Suprapubic skin (tissue), 4 donors: ENCODE results near the gene PSMF1. TPM values are rescaled to one million over a fixed set of nuclear protein-coding genes. Genes with fewer than 3 reads are reported as not detected.

Experiments
- DNase-seq, 2 donors: peaks; one replicate each; pipeline ENCODE4 v3.0.0-alpha.2; 2019; ENCODE audit warnings: low spot score in 2 of 2
- H3K27ac ChIP-seq: fragments of 200-600 bp; sonication (generic); one replicate; pipeline ENCODE4 v1.5.1; 2019
- H3K27me3 ChIP-seq: fragments of 200-600 bp; sonication (generic); one replicate; pipeline ENCODE4 v1.5.1; 2019
- H3K36me3 ChIP-seq: fragments of 200-600 bp; sonication (generic); one replicate; pipeline ENCODE4 v1.5.1; 2019
- H3K4me1 ChIP-seq: fragments of 200-600 bp; sonication (generic); one replicate; pipeline ENCODE4 v1.5.1; 2019
- H3K4me3 ChIP-seq: fragments of 200-600 bp; sonication (generic); one replicate; pipeline ENCODE4 v1.5.1; 2019; ENCODE audit warnings: mild to moderate bottlenecking
- H3K9me3 ChIP-seq: fragments of 200-600 bp; sonication (generic); one replicate; pipeline ENCODE4 v1.5.1; 2019
- CTCF ChIP-seq, 2 donors: fragments of 200-600 bp in 1 of 2; fragments of 450-650 bp in 1 of 2; sonication (generic) in 1 of 2; IDR thresholded peaks; one replicate each; pipeline ENCODE4 v1.5.1; 2016 to 2019; ENCODE audit warnings: antibody characterized with exemption in 2 of 2, mild to moderate bottlenecking in 1 of 2, moderate library complexity in 1 of 2
- EP300 ChIP-seq: sonication (generic); formaldehyde crosslinking; IDR thresholded peaks from one replicate; pipeline ENCODE4 v1.6.1; 2017; ENCODE audit warnings: antibody characterized with exemption
- POLR2A ChIP-seq, 2 donors: fragments of 450-650 bp; IDR thresholded peaks; one replicate each; pipeline ENCODE4 v1.6.1; 2017; ENCODE audit warnings: antibody characterized with exemption in 2 of 2, mild to moderate bottlenecking in 2 of 2, moderate library complexity in 2 of 2
- POLR2AphosphoS5 ChIP-seq, 3 donors: sonication (generic); formaldehyde crosslinking; IDR thresholded peaks; one replicate each; pipeline ENCODE4 v1.6.1; 2017; ENCODE audit warnings: antibody characterized with exemption in 3 of 3
- WGBS: methylation state at CpG from one replicate; pipeline ENCODE4 v1.1.5; 2018; 5-methylcytosine and 5-hydroxymethylcytosine counted together
- total RNA-seq, 4 donors: library from RNA; depleted of rRNA; stranded (reverse); fragments of >200 nt; gene quantifications; one replicate each; pipeline ENCODE4 v1.1.0, GENCODE V29; 2016

PSMF1 gene
- total RNA-seq, 4 donors from 2014 or later: 106 to 186 (median 142) TPM

DNA sequence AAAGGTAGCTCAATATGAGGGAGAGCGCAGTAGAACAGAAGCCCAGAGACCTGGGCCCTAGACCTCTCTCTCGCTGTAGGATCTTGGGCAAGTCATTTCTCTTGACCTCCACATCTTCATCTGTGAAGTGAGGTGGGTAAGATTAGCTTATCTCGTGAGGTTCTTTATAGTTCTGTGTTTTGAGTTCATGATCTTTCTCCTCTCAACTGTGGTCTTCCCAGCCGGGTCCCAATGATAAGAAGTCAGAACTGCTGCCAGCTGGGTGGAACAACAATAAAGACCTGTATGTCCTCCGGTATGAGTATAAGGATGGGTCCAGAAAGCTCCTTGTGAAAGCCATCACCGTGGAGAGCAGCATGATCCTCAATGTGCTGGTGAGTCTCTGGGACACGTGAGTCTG, 6.9 kb downstream of the PSMF1 start:
- Histone ChIP-seq H3K27me3 (no peaks in the 10 kb centered on the region), H3K4me3 (no peak overlapping the region), H3K4me1 (peaks cover 35% of the 10 kb centered on the region), H3K27ac (no peak overlapping the region), H3K36me3 (peaks cover 51% of the 10 kb centered on the region), H3K9me3 (no peaks in the 10 kb centered on the region)
- TF ChIP-seq CTCF (IDR thresholded peaks at IDR 0.05) (no peak), EP300 (no peak), POLR2A (IDR thresholded peaks at IDR 0.05) (no peak), POLR2AphosphoS5 (IDR thresholded peaks at IDR 0.05) (no peak)
- DNase-seq: no peak
- 94% methylated on average over 7 of the region's 7 CpGs for WGBS

GRCh38 chr20:1127840-1128239, 9.4 kb downstream of the PSMF1 start:
- peaks cover 72% of the 10 kb centered on the region for H3K36me3 ChIP-seq

GRCh38 chr20:1130058-1130694, 11.8 kb downstream of the PSMF1 start:
- DNase-seq: no peak
- H3K27me3 ChIP-seq: no peaks in the 10 kb centered on the region
- H3K9me3 ChIP-seq: no peaks in the 10 kb centered on the region
- peaks cover 80% of the 10 kb centered on the region for H3K36me3 ChIP-seq
- peaks cover 3% of the 10 kb centered on the region for H3K4me1 ChIP-seq
- TF ChIP-seq POLR2AphosphoS5 (IDR thresholded peaks at IDR 0.05): no peak
- TF ChIP-seq EP300: no peak
- no peak for TF ChIP-seq CTCF (IDR thresholded peaks at IDR 0.05)
- no peak for TF ChIP-seq POLR2A (IDR thresholded peaks at IDR 0.05)
- no peak overlapping the region for H3K4me3 ChIP-seq
- WGBS: 81% methylated on average over 4 of the region's 4 CpGs
- H3K27ac ChIP-seq: no peak overlapping the region

More at GRCh38 chr20:1127840-1128239, 9.4 kb downstream of the PSMF1 start:
- 96% methylated on average over 1 of the region's 1 CpG for WGBS
- Histone ChIP-seq H3K27me3 (no peaks in the 10 kb centered on the region), H3K4me3 (no peak overlapping the region), H3K27ac (no peak overlapping the region), H3K9me3 (no peaks in the 10 kb centered on the region), H3K4me1 (peaks cover 12% of the 10 kb centered on the region)
- TF ChIP-seq POLR2AphosphoS5 (IDR thresholded peaks at IDR 0.05) (no peak), EP300 (no peak), POLR2A (IDR thresholded peaks at IDR 0.05) (no peak), CTCF (IDR thresholded peaks at IDR 0.05) (no peak)
- DNase-seq: no peak

- Histone ChIP-seq H3K27ac (no peak overlapping the region), H3K36me3 (peaks cover 80% of the 10 kb centered on the region)
These were observed 12.4 kb downstream of the PSMF1 start for GRCh38 chr20:1130847-1131246.

More at GRCh38 chr20:1130847-1131246, 12.4 kb downstream of the PSMF1 start:
- H3K9me3 ChIP-seq: no peaks in the 10 kb centered on the region
- no peak for TF ChIP-seq CTCF (IDR thresholded peaks at IDR 0.05)
- no peak for TF ChIP-seq POLR2AphosphoS5 (IDR thresholded peaks at IDR 0.05)
- TF ChIP-seq EP300: no peak
- no peak for TF ChIP-seq POLR2A (IDR thresholded peaks at IDR 0.05)
- WGBS: 76% methylated on average over 5 of the region's 5 CpGs
- no peak for DNase-seq
- H3K27me3 ChIP-seq: no peaks in the 10 kb centered on the region
- peaks cover 3% of the 10 kb centered on the region for H3K4me1 ChIP-seq
- H3K4me3 ChIP-seq: no peak overlapping the region
